GM18868 (cell line): ENCODE data around the gene DIS3L2.
"Not testable (repeated sequence)": the region's sequence is repeated elsewhere in the genome, so short reads cannot be mapped to it uniquely, and the experiment has no call there.

Source experiments
- ATAC-seq: cut with Tn5 transposase; IDR thresholded peaks from one replicate; pipeline ENCODE4 v1.9.1; 2021; ENCODE audit warnings: mild to moderate bottlenecking, moderate library complexity; ENCODE audit not compliant: unreplicated experiment

The DIS3L2 gene

DNA sequence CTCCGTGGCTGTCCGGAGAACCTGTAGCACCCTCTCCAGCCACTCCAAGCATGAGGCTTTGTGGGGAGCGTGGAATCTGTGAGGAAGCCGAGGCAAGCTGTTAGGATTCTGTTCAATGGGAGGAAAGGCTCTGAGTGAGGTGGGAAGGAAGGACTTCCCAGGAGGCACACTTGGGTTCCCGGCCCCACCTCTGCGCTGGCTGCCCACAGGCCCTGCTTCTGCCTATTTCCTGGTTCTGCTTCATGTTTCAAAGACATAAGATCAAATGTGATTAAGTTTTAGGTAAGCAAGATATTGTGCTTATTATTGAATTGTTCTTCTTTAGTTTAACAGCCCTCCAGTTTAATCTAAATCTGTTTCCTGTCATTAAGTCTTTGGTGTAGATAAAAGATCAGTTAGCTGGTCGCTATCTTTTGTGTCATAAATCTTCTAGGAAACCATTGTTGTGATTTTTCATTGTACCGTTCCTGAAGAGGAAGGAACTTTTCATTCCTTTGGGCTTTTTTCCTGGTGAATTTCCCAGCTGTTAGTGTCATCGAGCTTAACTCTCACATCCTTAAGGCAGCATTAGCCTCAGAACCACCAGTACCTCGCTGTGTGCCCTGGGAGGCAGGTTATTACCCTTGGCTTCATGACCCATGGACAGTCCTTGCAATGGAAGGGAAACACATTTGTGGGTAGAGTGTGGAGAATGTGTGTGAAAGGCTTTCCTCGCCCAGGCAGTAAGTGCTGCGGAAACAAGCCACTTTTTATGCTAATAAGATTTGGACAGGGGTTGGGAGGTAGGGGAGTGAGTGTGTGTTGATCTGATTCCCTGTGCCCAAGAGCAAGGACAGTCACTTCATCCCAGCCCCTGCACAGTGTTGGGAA lies 355.2 kb downstream of the DIS3L2 start:
- ATAC-seq: no peak

DNA sequence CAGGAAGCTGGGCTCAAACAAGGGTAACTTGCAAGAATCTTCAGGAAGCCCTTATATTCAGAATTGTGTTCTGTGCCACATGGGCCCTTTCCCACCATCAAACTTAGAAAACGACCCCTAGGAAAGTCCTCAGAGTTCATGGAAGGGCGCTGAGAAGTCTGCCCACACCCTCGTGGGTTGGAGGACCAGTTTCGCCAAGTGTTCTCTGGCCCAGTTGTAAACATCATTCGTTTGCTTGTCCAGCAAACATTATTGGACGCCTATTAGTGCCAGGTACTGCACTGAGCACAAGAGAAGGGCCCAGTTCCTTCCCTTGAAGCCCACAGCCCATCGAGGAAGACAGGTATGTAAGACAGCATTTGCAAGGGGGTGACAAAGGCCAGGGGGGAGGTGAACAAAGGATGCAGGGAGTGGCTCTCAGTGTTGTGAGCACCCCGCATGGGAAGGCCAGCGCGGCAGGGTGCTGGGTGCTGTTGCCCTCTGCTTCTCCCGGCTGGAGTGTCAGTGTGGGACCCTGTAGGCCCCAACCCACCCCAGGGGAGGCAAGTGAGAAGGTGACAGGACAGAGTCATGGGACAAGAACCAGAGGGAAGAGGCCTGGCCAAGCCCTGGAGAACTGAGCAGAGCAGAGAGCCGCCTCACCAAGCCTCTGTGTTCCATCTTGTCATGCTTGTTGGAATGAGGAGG lies 356.8 kb downstream of the DIS3L2 start:
- no peak for ATAC-seq

DNA sequence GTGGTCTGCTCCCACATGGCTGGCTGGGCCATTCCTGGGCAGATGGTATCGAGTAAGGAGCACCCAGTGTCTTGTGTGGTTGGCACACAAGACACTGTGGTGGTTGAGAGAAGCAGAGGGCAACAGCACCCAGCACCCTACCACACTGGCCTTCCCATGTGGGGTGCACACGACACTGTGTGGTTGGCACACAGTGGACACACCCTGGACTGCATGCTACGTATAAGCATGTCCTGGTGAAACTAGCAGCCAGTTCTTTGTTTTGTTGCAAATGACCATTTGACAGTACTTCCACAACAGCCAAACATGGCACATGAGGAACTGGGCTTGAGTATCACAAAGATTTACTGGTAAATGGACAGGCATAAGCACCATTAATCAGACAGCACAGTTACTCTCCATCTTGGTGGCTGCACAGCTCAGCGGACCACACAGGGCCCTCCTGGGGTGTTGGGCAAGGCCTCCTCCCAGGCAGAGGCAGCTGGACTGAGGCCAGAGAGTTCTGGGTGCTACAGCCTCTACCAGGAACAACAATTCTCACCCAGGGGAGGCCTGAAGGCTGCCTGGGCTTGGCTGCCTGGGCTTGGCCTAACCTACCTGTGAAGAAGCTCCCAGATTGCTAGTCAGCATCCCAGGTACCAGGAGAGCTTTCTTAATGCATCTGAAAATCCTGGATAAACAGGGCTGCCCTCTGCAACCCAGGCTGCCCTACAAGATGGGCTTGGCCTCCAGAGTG lies 357.7 kb downstream of the DIS3L2 start:
- ATAC-seq: no peak

DNA sequence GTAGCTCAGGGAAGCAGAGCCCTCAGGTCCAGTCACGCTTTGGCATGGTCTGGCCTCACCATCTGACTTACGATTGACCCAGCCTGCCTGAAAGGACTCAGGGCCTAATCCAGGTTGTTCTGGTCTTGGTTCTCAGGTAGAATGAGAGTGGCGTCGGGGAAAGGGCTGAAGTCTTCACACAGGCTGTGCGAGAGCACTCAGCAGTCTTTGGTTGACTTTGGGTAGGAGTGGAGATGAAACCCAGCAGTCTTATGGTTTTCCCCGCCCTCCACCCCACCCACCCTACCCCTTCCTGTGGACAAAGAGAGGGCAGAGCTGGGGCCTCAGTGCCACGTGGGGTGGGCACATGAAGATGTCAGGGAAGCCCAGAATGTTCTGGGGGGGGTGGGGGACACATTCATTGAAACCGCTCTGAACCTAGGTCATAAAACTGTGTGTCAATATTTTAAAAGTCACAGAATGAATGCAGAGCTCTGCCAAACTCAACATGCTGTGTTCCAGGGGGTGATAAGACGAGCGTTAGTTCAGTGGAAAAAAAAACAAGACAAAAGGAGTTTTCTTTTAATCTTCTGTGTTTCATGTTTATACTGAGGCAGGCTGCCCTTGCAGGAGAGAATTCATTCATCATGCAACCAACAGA lies 358.4 kb downstream of the DIS3L2 start:
- ATAC-seq: no peak

DNA sequence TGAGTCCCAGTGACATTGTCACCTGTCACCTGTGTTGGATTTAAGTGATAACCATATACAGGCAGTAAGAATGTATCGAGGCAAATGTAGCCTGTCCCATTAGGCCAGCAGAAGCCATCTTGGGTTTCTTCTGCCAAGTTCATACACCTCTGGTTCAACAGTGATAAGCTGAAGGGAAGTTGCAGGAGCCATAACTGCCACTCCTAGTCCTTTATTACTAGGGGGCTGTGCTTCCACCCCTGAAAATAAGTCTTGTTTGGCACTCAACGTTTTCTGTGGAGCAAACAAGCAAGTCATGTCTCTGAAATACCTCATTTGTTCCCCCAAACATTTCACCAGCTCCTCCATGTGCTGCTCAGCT lies 358.9 kb downstream of the DIS3L2 start:
- no peak for ATAC-seq

DNA sequence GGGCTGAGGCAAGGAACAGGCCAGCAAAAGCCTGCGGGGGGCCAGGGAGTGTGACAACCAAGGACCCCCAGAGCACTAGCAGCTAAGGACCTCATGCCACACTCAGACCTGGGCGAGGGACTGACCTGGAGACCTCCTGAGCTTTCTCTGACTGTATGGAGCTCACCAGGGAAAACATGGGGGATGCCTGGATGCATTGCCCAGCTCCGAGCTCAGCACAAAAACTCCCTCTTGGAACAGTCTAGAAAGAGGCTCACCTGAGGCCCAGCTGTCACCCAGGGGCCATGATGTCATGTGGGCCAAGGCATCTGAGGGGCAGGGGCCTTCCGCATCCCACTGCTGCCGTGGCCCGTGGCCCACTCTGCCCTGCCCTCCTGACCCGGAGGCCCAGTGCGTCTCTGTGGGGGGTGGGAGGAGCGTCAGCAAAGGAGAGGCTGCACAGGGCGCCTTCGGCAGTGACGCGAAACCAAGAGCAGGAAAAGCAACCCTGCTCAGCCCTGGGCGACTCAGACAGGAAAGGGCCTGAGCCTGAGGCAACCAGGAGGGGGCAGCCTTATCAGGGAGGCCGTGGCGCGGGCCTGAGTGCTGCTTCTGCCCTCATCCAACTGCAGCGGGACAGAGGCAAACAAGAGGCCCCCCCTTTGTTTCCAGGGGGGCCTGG lies 359.8 kb downstream of the DIS3L2 start:
- ATAC-seq: no peak

DNA sequence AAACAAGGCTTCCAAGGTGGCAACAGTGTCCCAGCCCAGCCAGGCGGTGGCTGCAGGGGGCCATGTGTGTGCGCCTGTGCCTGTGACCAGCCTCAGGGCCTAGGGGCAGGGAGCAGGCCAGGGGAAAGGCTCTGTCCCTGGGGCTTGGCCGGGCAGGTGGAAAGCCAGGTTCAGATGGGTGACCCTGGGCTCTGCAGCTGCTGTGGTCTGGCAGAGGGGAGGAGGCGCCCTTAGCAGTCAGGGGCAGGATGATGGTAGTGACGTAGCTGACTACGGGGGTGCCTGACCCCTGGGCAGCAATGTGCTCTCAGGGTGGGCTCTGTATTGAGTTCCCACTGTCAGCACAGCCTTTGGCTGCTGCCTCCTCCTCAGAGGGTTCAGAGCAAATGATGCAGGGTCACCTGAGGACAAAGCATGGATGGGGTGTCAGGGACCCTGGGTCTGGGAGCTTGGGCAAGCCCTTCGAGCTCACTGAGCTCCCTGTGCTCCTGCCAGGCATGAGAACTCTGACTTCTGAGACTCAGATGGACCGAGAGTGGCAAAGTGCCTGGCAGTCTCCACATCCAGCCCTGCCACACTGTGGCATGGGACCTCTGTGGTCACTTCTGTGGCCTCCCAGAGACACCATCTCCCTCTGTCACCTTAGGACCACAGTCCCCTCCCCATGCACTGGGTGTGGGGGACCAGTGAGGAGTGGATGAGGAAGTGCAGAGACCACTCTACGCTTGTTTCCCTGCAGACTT lies 360.5 kb downstream of the DIS3L2 start:
- ATAC-seq: no peak

DNA sequence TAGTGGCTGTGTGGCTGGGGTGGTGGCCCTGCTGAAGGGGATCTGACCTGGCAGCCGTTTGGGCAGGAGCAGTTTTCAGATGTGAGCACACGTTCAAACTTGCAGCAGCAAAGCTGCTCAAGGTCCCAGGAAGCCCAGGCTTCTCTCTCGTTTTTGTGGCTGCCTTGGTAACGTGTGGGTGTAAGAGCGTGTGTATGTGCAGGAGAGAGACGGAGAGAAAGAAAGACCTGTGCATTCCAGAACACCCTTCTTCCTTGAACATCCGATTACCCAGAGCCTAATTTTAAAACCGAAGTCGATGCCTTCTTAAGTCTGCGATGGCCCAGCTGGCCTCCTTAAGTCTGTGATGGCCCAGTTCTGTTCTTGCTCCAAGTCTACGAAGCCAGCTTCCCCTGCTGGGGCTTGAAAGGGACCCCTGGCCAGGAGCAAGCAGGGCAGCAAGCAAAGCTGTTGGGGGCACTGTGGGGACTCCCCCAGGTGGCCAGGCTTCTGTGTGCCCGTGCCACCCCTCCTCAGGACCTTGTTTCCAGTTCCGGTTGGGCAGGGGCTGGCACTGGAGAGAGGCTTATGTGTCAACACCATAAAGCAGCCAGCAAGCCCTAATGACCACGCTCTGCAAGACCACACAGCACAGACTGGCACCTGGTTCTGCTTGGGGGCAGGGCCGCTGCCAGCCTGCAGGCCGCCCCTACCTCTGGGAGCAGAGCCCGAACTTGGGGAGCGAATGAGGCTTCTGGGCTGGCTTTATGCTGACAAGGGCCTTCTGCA lies 361.2 kb downstream of the DIS3L2 start:
- no peak for ATAC-seq

DNA sequence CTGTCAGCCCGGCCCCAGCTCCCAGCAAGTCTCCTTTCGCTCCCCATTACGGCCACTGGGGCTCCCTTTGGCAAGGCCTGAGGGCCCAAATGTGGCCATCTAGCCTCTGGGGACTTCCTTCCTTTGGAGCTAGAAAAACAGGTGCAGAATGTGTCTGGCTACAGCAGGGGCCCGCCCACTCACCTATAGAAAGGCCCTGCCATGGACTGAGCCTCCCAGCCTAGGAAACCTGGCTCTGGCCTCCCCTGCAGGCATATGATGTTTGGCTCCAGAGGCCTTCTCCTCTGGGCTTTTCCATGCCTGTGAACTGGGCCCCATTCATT lies 361.8 kb downstream of the DIS3L2 start:
- no peak for ATAC-seq

DNA sequence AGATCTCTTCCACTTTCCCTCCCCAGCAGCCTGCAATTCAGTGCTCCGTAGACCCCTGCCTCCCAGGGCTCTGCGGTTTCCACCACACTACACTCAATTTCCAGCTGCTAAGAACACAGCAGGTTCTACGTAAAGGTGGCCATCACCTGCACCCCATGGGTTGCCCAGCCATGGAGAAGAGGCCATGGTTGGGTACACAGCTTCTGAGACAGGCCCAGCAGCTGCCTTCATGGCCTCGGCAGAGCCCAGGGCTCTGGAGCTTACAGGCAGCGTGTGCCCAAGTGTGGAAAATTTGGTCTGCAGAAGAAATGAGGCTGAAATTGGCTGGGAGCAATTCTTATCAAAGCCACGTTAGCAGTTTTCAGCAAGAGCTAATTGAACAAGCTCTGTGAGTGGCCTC lies 362.5 kb downstream of the DIS3L2 start:
- not testable (repeated sequence) for ATAC-seq

DNA sequence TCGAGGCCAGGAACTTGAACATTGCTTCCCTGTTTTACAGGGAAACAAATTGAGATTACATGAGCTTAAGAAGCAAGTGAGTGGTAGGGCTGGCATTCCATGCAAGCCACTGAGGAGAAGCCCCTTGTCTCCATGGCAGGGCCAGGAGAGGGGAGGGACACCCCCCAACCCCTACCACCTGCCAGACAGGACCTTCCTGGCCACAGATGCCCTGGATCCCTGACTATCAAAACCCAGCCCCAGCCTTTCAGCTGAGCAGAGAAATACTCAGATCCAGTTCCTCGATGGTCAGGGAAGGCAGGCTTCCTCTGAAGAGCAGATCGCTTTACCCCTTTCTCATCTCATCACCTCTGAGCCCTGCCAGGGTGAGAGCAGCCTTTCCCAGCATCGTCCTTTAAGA lies 363.3 kb downstream of the DIS3L2 start:
- ATAC-seq: no peak

DNA sequence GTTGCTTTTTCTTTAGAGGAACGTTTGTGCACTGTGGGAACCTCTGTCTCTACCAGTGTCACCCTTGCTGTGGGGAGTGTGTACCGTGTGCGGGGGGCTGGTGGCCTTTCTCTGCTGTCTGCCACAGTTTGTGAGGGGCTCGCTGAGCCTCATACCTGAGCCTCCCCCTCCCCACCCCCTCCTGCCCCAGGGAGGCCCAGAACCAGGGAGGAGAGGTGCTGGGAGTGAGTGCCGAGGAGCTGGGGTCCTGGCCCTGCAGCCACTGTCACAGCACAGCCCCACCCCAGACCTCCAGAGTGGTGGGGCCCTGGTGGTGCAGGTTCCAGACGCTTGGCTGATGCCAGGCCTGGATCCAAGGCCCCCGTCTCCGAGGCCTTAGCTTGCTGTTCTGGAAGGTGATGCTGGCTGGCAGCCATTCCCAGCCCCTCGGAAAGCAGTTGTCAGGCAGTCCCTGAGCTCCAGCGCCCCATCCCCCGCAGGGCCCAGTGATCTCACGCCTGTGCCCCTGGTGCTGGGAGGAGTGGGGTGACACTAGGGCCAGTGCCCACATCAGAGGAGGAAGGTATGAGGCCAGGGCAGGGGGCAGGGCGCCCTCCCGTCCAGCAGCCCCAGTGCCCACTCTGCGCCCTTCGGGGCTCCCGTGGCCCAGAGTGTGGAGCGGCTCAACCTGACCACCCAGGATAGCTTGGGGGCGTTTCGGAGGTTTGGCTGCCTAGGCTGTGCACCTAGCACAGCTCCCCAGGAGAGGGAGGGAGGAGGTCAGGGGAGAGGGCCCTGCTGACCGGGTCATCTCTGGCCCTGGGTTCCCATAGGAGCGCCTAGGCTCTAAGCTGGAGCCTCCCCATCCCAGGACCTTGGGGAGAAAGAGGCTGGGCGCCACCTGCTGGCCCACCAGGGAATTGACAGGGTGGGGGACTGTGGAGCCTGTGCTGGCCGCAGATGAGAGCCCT lies 364.1 kb downstream of the DIS3L2 start:
- ATAC-seq: no peak

DNA sequence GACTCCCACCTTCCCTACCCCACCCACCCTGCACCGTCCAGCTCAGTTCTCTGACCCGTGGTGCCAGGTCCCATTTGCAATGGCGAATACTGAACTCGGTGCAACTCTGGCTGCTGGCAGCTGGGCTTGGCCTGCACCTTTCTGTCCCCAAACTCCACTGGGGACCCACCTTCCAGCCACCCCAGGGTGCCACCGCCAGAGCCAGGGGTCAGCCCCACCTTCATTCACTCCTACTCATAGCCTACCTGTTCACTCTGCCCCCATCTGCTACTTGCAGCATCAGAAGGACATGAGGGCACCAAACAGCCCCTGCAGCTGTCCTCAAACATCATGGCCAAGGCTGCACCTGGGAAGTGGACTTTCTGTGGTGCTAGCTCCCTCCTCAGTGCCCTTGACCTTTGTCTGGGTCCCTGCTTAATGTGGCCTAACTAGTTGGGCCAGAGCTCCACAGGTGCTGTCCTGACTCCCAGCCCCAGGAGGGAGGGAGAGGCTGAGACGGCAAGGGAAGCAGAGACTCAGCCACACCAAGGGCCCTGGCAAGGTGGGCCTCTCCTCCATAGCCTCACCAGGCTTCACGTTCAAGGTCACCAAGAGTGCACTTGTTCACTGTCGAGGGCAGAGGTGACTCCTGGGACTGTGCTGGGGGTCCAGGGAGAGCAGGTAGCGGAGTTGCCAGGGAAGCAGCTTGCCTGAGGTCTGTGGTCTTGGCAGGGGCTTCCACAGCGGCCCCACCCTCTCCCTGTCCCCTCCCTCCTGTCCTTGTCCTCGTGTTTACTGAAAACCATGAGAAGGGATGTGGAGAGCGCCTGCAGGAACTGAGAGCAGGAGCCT lies 365.0 kb downstream of the DIS3L2 start:
- ATAC-seq: not testable (repeated sequence)

DNA sequence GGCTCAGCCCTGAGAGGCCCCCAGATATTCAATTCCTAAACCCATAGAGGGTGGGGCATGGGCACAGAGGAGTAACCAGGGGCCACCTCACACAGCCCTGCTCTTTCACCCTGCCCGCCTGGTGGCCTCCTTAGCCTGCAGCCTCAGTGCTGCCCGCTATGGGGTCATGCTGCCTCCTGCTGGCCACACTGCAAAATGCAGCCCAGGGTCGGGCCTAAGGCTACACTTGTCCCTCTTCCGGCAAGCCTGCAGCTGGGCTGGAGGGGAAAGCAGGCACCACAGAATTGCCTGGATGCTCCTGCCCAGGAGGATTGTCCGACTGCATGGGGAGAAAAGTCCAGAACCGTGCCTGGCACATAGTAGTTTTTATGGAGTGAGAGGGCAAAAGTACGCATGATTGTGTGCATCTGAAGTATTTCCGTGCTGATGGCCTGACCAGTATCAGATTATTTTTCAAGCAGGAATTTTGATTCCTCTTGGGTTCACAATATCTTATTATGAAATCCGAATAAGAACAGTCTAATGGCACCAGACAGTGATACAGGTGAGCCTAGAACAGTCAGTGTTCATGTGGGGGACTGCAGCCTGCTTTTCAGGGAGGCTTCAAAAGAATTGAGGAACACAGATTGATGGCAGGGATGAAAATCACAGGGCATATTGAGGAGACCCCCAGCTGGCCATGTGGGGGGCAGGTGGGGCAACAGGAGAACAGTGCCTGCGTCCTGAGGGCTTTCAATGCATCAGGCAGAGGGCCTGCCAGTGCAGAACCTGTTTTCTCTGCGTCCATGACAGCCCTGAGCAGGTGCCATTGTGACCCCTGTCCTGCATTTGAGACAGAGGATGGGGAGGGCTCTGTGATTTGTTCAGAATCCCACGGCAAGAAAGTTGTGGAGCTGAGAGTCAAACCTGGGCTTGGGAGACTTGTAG lies 365.9 kb downstream of the DIS3L2 start:
- peak; percentile 60 for ATAC-seq

DNA sequence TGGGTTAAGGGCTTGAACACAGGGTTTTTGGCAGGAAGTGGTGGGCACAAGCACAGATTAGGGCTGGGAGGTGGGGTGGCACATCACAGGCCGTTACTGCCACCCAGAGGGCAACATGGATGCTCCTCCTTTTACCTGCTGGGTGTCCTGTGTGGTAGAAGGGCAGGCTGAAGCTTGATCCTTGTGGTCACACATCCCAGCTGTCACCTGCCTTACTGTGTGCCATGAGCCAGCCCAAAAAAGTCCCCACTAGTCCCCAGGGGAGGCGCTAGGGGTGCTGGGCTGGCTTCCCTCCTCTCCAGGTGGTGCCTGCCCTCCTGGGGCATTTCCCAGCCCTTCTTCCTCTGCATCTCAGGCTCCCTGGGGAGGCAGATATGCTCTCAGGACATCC lies 366.5 kb downstream of the DIS3L2 start:
- ATAC-seq: peak; percentile 43
